Hepatic stellate cell (primary cell): Measurements from ENCODE around the gene NUF2.

Source experiments
- DNase-seq: peaks from one replicate; pipeline ENCODE4 v3.0.0; 2011; ENCODE audit warnings: low spot score

NUF2 gene

GRCh38 chr1:163401211-163401610 lies 79.5 kb downstream of the NUF2 start:
- DNase-seq, result no peak
